GM12878 (cell line): Measurements from ENCODE around the gene RBKS. TPM values are rescaled to one million over a fixed set of nuclear protein-coding genes. Genes with fewer than 3 reads are reported as not detected.

Experiments used
- ATAC-seq: fragments of 200-7000 bp; cut with Tn5 transposase; 3 replicates; pipeline ENCODE4 v1.9.1; 2020; ENCODE audit warnings: mild to moderate bottlenecking, moderate library complexity
- BruUV-seq: library from RNA; stranded (reverse); fragments of 400-500 nt; replicated peaks from 2 replicates; lab custom pipeline; 2021; lab: Mats Ljungman, UMichigan
- CTCF ChIA-PET: fragments of 300-600 bp; sonication (Branson Sonifier 250); formaldehyde crosslinking; extraction: SDS; loops from one replicate; lab custom pipeline; 2021; ENCODE audit warnings: inconsistent platforms; lab: Yijun Ruan, JAX
- POLR2A ChIA-PET: fragments of 350-600 bp; formaldehyde crosslinking; extraction: SDS; loops from one replicate; lab custom pipeline; 2021; ENCODE audit warnings: inconsistent platforms; lab: Charles Lee
- RAD21 ChIA-PET: fragments of 300-600 bp; sonication (Branson Sonifier 250); formaldehyde crosslinking; loops from one replicate; lab custom pipeline; 2023; ENCODE audit warnings: antibody characterized with exemption; ENCODE audit not compliant: unreplicated experiment; lab: Charles Lee
- SMC1A ChIA-PET: fragments of 300-600 bp; sonication (Branson Sonifier 250); formaldehyde crosslinking; loops from one replicate; lab custom pipeline; 2023; ENCODE audit not compliant: unreplicated experiment, uncharacterized antibody; lab: Charles Lee
- DNase-seq: peaks from one replicate; pipeline ENCODE4 v3.0.0-alpha.2; 2011; ENCODE audit warnings: low read depth, low spot score
- FAIRE-seq: peaks from 3 replicates; lab custom pipeline; 2011; peaks lifted over from hg19 to GRCh38; lab: Jason Lieb, UNC
- H2AFZ ChIP-seq: 2 replicates; pipeline ENCODE4 v1.6.0; 2011; ENCODE audit warnings: low read depth, low read length, control low read depth; ENCODE audit not compliant: control insufficient read depth
- H3K27ac ChIP-seq: 2 replicates; pipeline ENCODE4 v1.5.1; 2011; ENCODE audit warnings: control low read depth; ENCODE audit not compliant: control insufficient read depth, insufficient read depth
- H3K27me3 ChIP-seq, 2 experiments: replicated peaks in 1 of 2; 2 replicates each; pipeline versions ENCODE4 v1.6.0 to v1.6.1; 2011; ENCODE audit warnings: low read length in 1 of 2; ENCODE audit not compliant: control insufficient read depth in 2 of 2, insufficient read depth in 2 of 2
- H3K36me3 ChIP-seq, 2 experiments: 2 replicates each; pipeline ENCODE4 v1.5.1; 2011; ENCODE audit warnings: low read length in 1 of 2; ENCODE audit not compliant: control insufficient read depth in 2 of 2, insufficient read depth in 2 of 2
- H3K4me1 ChIP-seq: 2 replicates; pipeline ENCODE4 v1.6.1; 2011; ENCODE audit warnings: mild to moderate bottlenecking, low read length, moderate library complexity, mixed read lengths; ENCODE audit not compliant: control insufficient read depth, insufficient read depth
- H3K4me2 ChIP-seq: 2 replicates; pipeline ENCODE4 v1.6.0; 2011; ENCODE audit warnings: control low read depth; ENCODE audit not compliant: control insufficient read depth, insufficient read depth
- H3K4me3 ChIP-seq: fragments of 200-600 bp; sonication (generic); 2 replicates; pipeline ENCODE4 v1.5.1; 2016
- H3K79me2 ChIP-seq: 2 replicates; pipeline ENCODE4 v1.6.0; 2011; ENCODE audit warnings: low read length; ENCODE audit not compliant: control insufficient read depth, insufficient read depth
- H3K9ac ChIP-seq: 2 replicates; pipeline ENCODE4 v1.8.0; 2011; ENCODE audit warnings: low read length, control low read depth, mixed read lengths; ENCODE audit not compliant: control insufficient read depth, insufficient read depth
- H3K9me3 ChIP-seq: replicated peaks from 3 replicates; pipeline ENCODE4 v1.5.1; 2011; ENCODE audit warnings: mild to moderate bottlenecking, low read length; ENCODE audit not compliant: control insufficient read depth, insufficient read depth
- H4K20me1 ChIP-seq: 2 replicates; pipeline ENCODE4 v1.6.0; 2011; ENCODE audit not compliant: control insufficient read depth, insufficient read depth
- CBFB ChIP-seq: IDR thresholded peaks from 2 replicates; pipeline ENCODE4 v1.6.1; 2016; ENCODE audit warnings: antibody characterized with exemption, low read depth
- CEBPZ ChIP-seq: fragments of 150-350 bp; IDR thresholded peaks from 2 replicates; pipeline ENCODE4 v1.6.1; 2016; ENCODE audit warnings: low read depth, low read length
- MEF2B ChIP-seq: fragments of 450-650 bp; IDR thresholded peaks from 2 replicates; pipeline ENCODE4 v1.6.1; 2018; ENCODE audit warnings: mild to moderate bottlenecking, moderate library complexity; ENCODE audit not compliant: partially characterized antibody, poor library complexity, severe bottlenecking
- RB1 ChIP-seq: fragments of 450-650 bp; formaldehyde crosslinking; IDR thresholded peaks from 2 replicates; pipeline ENCODE4 v1.6.1; 2017; ENCODE audit warnings: mild to moderate bottlenecking, borderline replicate concordance
- RELA ChIP-seq: fragments of 450-650 bp; IDR thresholded peaks from 2 replicates; pipeline ENCODE4 v1.8.0; 2014; ENCODE audit warnings: borderline replicate concordance; ENCODE audit not compliant: partially characterized antibody
- STAT3 ChIP-seq: IDR thresholded peaks from 2 replicates; pipeline ENCODE4 v1.6.1; 2011; ENCODE audit warnings: low read depth, low read length, improper control_type of control experiment
- WGBS: methylation state at CpG from one replicate; pipeline ENCODE4 v1.1.6; 2016; ENCODE audit warnings: low lambda C conversion rate; ENCODE audit not compliant: insufficient replicate concordance, insufficient coverage; ENCODE audit errors: missing lambda C conversion rate; 5-methylcytosine and 5-hydroxymethylcytosine counted together
- in situ Hi-C: fragments of 300-500 bp; cut with MboI; formaldehyde crosslinking; loops from 9 replicates; pipeline ENCODE4 v1.14.3; 2018; ENCODE audit warnings: mixed read lengths
- intact Hi-C: fragments of 100-400 bp; cut with micrococcal nuclease; formaldehyde crosslinking; loops from one replicate; pipeline ENCODE4 v1.14.2; 2022; ENCODE audit not compliant: unreplicated experiment
- polyA plus RNA-seq, 11 experiments: library from polyadenylated mRNA; depleted of rRNA in 4 of 11; unstranded in 6 of 11; stranded (reverse) in 5 of 11; fragments of >200 nt; fragmentation: Nextera tagmentation in 4 of 11; fragmentation: Illumina TruSeq in 1 of 11; extraction: Ambion mirVana in 4 of 11; extraction: Trizol in 1 of 11; gene quantifications; 1 replicate in 1 of 11; 2 replicates in 10 of 11; pipeline versions ENCODE4 v1.2.1 to v1.2.3, GENCODE V29; 2011 to 2016; ENCODE audit warnings: inconsistent platforms in 2 of 11, missing spikeins in 2 of 11, low read depth in 1 of 11
- total RNA-seq, 4 experiments: library from RNA; depleted of rRNA in 3 of 4; stranded (reverse); fragments of >200 nt in 3 of 4; fragmentation: Illumina TruSeq in 1 of 4; extraction: Trizol in 1 of 4; gene quantifications; 2 replicates each; pipeline versions ENCODE4 v1.2.1 to v1.2.3, GENCODE V29; 2013 to 2021

RBKS gene
- total and polyA plus RNA-seq, 10 of the 15 experiments (the other 5 are each of a cell fraction or from before 2014, with no cell fraction given) = 0.39 to 1.8 (median 1.0) TPM

- TF ChIP-seq CEBPZ (no peak), CBFB (no peak), MEF2B (no peak), STAT3 (no peak)
Measured at GRCh38 chr2:27878825-27879224, 11.4 kb downstream of the RBKS start (continued).

DNA sequence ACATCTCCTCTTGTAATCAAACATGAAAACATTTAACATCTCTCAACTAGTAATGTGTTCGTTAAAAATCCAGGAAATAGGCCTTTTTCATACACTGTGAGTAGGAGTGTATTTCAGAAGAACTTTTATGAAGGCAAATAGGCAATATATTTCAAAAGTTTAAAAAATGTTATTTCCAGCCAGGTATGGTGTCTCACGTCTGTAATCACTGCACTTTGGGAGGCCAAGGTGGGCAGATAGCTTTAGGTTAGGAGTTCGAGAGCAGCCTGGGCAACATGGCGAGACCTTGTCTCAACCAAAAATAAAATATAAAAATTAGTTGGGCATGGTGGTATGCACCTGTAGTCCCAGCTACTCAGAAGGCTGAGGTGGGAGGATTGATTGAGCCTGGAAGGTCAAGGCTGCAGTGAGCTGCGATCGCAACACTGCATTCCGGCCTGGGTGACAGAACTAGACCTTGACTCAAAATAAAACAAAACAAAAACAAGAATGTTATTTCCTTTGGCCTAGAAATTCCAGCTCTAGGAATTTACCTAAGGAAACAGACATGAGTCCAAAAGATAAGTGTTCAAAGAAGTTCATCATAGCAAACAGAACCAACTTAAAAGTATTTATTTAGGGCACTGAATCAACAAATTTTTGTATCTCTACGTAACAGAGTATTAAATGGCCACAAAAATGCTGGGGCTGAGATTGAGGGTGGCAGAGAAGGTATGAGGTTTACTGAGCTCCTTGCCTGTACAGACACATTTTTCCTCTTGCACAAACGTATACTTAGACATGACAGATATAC lies 14.9 kb downstream of the RBKS start:
- no peak overlapping the region for H3K9ac ChIP-seq
- H3K4me3 ChIP-seq = no peak overlapping the region
- intact Hi-C loops (no loop called here), in situ Hi-C loops (no loop called here)
- ChIA-PET RAD21 (no interaction called here), SMC1A (interaction anchor here (0.6 kb wide), 1 partner anchor 364 kb away, joined by 4 read pairs; no protein-coding TSS in a partner anchor), POLR2A (no interaction called here), CTCF (no interaction called here)
- no peaks in the 10 kb centered on the region for H4K20me1 ChIP-seq
- no peak overlapping the region for H3K4me2 ChIP-seq
- 56% methylated on average over 9 of the region's 9 CpGs for WGBS
- DNase-seq (no peak), FAIRE-seq (no peak), ATAC-seq (no peak)
- no peak overlapping the region for H2AFZ ChIP-seq
- H3K27ac ChIP-seq = no peak overlapping the region
- no TSS peak for BruUV-seq
- H3K27me3 ChIP-seq = no peaks in the 10 kb centered on the region
- H3K4me1 ChIP-seq = no peaks in the 10 kb centered on the region
- no peaks in the 10 kb centered on the region for H3K9me3 ChIP-seq
- H3K79me2 ChIP-seq = no peaks in the 10 kb centered on the region
- TF ChIP-seq RELA = no peak
- TF ChIP-seq RB1 = no peak
- no peaks in the 10 kb centered on the region for H3K36me3 ChIP-seq
